Measurements from ENCODE around the gene NAIF1.
"Not testable (repeated sequence)": the region's sequence is repeated elsewhere in the genome, so short reads cannot be mapped to it uniquely, and the experiment has no call there.

NAIF1 gene

DNA sequence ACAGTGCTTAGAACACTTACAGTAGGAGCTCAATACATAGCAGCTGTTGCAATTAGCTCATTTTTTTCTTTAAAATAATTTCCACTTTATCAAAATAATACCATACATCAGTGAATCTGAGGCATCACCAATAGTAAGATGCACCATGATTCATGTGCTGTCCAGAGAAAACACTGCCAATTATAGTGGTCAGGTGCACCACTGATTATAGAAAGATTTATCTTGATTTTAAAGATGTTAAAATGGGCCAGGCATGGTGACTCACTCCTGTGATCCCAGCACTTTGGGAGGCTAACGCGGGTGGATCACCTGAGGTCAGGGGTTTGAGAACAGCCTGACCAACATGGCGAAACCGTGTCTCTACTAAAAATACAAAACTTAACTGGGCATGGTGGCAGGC, 39.4 kb downstream of the NAIF1 start:
- DNase-seq (ENCODE audit: low read depth): no peak

- no peak for DNase-seq (ENCODE audit: low read depth)
Measured at GRCh38 chr9:128026773-128027541, 40.2 kb downstream of the NAIF1 start.

DNA sequence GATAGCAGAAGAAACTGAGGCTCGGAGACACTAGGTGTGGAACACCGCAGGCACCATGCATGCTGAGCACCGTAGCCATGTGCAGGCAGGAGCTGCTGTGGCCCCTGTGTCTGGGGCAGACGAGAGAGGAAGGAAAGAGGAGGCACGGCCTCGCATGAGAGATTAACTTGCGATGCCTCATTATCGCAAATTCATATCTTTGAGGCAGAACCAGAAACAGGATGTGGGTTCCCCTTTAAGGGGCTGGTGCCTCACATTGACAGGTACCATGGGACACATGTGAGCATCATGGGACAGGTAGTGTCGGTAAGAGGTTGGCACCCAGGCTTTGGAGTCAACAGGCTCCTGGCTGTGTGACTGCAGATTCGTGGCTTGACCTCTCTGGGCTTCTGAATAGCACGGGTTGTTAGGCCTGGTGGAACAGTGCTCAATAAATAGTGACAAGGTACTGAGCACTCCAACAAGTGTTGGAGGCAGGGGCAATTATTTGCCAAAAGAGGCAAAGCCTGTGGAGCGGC, 40.8 kb downstream of the NAIF1 start:
- peak; percentile 63 for DNase-seq (ENCODE audit: low read depth)

GRCh38 chr9:128025736-128026135, 41.4 kb downstream of the NAIF1 start:
- no peak for DNase-seq (ENCODE audit: low read depth)

DNA sequence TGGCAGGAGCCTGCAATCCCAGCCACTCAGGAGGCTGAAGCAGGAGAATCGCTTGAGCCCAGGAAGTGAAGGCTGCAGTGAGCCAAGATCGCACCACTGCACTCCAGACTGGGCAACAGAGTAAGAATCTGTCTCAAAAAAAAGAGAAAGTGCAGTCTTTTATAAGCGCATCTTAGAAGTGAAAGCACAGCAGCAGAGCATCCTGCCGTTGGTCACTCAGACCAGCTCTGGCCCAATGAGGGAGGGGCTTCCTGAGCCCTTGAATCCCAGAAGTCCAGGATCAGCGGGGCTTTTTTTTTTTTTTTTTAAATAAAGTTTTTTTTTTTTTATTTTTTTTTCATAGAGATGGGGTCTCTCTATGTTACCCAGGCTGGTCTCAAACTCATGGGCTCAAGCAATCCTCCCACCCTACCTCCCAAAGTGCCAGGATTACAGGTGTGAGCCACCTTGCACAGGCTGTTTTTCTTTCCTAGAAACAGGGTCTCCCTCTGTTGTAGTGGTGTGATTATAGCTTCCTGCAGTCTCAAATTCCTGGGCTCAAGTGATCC, 42.3 kb downstream of the NAIF1 start:
- DNase-seq (ENCODE audit: low read depth): no peak

- DNase-seq (ENCODE audit: low read depth): not testable (repeated sequence)
Measured at GRCh38 chr9:128023671-128024070, 43.4 kb downstream of the NAIF1 start.

DNA sequence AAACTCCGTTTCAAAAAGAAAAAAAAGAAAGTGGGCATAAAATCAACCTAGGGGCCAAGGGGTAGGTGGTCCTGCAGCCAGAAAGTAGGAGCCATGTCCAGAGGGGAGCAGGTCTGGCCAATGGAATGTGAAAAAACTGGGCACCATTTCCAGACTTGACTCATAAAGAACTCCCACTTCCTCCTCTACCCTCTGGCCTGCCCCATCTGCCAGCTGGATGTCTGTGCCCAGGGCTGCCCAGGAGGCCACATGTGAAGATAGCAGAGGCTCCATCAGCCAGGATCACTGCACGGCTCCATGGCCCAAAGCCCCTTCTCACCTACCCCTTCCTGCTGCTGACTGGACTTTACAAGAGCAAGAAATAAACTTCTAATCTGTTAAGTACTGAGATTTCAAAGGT, 44.2 kb downstream of the NAIF1 start:
- DNase-seq (ENCODE audit: low read depth): no peak

DNA sequence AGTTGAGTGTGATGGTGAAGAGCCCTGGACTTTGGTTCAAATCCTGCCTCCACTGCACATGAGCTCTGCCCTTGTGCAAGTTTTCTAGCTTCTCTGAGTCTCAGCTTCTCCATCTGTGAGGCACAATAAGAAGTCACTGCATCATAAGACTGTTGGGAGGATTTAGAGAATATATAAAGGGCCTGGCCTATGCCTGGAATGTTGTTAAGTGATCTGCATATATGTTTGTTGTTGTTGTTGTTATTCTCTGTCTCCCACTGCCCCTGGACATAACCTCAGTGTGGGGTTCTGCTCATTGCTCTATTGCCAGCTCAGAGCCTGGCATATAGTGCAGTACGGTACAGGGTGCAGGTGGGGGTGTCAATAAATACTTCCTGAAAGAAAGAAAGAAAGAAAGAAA, 46.0 kb downstream of the NAIF1 start:
- DNase-seq (ENCODE audit: low read depth): no peak

DNA sequence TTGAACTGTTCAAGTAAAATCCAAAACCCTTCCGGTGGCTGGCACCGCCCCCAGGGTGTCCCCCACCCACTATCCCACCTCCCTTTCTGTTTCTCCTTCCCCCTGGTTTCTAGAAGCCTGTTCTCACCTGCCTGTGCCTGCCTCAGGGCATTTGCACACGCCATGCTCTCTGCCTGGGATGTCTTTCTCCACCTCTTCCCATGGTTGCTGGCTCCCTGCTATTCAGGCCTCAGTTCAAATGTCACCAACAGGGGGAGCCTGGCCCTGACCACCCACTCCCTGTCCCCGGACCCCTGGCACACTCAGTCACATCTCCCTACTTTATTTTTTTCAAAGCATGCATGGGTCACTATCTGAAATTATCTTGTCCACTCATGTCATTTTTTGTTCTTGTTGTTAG, 46.4 kb downstream of the NAIF1 start:
- no peak for DNase-seq (ENCODE audit: low read depth)

DNA sequence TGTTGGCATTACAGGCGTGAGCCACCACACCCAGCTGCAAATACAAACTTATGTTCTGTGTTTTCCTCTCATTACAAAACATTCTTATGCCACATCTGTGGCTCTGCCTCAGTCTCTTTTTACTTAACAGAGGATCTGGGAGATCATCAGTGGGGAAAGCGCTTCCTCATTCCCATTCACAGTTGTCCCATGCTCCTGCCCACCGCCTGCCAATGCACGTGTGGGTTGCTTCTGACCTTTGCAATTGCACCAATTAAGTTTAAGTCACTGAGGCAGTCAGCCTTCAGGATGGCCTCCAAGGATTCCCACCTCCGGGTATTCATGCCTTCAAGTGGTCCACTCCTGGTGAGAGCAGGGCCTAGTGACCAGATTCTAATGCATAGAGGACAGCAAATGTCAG, 51.4 kb downstream of the NAIF1 start:
- DNase-seq (ENCODE audit: low read depth): no peak

All from activated T-cell treated with anti-CD3 and anti-CD28 coated beads for 1 hour (primary cell).